ENCODE data around the gene CD34. TPM values are rescaled to one million over a fixed set of nuclear protein-coding genes. Genes with fewer than 3 reads are reported as not detected.
"Not testable (repeated sequence)": the region's sequence is repeated elsewhere in the genome, so short reads cannot be mapped to it uniquely, and the experiment has no call there.

The CD34 gene
- total RNA-seq, 1 donor from 2014 or later: 1.1 TPM

DNA sequence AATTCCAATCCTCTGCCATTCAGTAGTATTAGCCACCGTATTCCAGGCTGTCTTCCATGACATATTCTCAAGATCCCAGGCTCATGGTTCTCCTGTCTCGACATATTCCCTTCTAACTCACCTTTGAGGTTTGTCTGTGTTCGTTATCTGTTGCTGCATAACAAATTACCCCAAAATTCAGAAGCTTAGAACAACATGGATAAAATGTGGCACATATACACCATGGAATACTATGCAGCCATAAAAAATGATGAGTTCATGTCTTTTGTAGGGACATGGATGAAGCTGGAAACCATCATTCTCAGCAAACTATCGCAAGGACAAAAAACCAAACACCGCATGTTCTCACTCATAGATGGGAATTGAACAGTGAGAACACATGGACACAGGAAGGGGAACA is 33.0 kb downstream of the CD34 start:
- not testable (repeated sequence) for ATAC-seq; DNase-seq (ENCODE audit: low spot score)

DNA sequence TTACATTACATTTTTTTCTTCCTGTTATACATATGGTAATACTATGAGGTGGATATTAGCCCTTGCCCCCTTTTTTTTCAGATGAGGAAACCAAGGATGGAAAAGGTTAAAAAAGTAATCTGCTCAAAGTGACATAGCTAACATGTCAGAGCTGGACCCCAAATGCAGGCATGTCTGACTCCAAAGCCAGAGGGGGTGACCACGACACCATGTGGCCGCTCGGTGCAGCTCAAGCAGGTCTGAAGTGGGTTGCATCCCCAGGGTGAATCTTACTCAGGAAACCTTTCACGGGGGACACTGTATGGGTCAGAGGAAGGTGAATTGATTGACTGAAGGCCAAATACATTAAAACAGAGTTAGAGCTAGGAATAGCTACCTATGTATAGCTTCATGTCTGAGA is 34.8 kb downstream of the CD34 start:
- peak; percentile 33 for ATAC-seq
- no peak for DNase-seq (ENCODE audit: low spot score)

DNA sequence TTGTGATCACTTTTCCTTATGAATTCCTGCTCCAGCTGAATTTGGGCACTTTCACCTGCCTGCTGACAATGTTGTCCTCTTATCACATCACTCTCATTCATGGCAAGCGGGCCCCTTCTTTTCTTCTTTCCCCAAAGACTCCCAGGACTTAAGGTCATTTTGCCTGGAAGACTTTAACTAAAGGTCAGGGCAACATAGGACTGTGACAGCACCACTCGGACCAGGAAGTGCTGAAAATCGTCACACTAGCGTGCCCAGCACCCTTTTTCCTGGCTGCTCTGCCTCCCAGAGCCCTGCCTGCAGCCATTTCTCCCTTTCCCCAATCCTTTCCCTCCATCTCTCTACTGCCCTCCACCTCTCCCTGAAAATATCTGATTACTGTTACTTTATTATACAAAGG is 35.4 kb downstream of the CD34 start:
- ATAC-seq: no peak
- DNase-seq (ENCODE audit: low spot score): no peak

GRCh38 chr1:207873055-207873890 is 37.7 kb downstream of the CD34 start:
- DNase-seq (ENCODE audit: low spot score) (no peak), ATAC-seq (no peak)

- DNase-seq (ENCODE audit: low spot score) (no peak), ATAC-seq (no peak)
Measured at GRCh38 chr1:207872621-207873020, 38.3 kb downstream of the CD34 start.

GRCh38 chr1:207871117-207871649 is 39.7 kb downstream of the CD34 start:
- DNase-seq (ENCODE audit: low spot score) (no peak), ATAC-seq (no peak)

DNA sequence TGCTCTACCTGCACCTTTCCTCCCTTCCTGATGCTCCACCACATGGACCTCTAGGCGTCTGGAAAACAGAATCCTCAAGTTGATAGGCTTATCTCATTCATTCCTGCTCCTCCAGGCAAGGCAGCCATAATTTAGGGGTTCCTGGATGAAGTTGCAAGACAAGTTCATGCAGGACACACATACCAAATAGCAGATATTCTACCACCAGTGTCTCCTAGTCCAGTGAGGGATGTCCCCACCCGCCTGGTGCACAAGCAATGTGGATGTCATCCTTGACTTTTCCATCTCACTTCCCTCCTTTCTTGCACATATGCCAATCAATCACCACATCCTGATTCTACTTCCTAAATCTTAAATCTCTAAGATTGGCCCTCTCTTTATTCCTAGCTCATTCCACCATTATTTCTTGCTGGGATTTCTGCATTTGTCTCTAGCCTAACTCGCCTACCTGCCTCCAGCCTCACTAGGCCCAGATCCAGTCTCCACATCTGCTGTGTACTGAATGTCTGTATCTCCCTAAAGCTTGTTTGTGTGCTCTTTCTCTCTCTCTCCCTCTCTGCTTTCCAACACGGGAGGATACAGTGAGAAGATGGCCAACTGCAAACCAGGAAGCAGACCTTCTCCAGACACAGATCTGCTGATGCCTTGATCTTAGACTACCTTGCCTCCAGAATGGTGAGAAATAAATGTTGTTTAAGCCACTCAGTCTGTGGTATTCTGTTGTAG is 40.5 kb downstream of the CD34 start:
- no peak for DNase-seq (ENCODE audit: low spot score)
- ATAC-seq: no peak

- DNase-seq (ENCODE audit: low spot score) (no peak), ATAC-seq (no peak)
Measured at GRCh38 chr1:207869859-207870258, 41.1 kb downstream of the CD34 start.

DNA sequence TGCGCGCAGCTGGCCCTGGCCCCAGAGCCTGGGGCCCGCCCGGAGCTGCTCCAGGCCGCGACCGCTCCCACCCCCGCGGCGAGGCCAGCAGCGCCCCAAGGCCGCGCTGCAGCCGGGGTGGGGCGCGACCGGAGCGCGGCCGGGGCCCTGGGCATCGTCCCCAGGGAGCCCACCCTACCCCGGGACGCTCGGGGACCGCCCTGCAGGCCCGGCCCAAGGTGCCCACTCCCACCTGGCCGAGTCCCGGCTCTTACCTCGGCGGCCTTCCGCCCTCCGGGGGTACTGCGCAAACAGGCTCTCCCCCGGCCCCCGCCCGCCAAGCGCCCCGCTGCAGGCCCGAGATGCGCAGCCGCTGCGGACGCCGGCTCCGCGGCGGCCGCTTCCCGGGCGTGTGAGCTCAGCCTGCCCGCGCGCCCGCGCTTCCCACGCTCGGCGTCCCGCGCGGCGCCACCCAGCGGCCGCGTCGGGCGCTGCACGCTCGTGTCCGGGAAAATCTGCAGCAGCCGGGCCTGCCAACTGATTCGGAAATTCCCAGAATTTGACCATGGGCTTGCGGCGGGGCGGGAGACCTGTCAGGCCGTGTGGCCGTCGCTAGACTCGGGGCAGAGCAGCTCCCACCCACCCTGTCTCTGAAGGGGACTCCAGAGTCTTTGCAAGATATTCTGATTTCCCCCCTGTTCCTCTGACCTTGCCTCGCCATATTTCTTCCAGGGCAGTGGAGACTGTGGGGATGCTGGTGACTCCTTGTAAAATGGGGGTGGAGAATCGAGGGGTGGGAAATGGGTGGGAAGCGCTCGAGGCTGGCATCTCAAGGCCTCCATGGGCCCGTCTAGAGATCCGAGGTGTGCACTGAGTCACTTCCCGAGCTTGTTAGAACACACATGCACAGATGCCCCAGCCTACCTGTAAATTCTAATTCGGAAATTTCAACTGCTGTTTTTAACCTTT is 41.9 kb downstream of the CD34 start:
- ATAC-seq (peak; percentile 94), DNase-seq (ENCODE audit: low spot score) (peak; percentile 79)

GRCh38 chr1:207868251-207868773 is 42.6 kb downstream of the CD34 start:
- ATAC-seq (peak; percentile 22), DNase-seq (ENCODE audit: low spot score) (peak; percentile 61)

GRCh38 chr1:207867136-207868109 is 43.5 kb downstream of the CD34 start:
- DNase-seq (ENCODE audit: low spot score): peak; percentile 61
- peak; percentile 10 for ATAC-seq

DNA sequence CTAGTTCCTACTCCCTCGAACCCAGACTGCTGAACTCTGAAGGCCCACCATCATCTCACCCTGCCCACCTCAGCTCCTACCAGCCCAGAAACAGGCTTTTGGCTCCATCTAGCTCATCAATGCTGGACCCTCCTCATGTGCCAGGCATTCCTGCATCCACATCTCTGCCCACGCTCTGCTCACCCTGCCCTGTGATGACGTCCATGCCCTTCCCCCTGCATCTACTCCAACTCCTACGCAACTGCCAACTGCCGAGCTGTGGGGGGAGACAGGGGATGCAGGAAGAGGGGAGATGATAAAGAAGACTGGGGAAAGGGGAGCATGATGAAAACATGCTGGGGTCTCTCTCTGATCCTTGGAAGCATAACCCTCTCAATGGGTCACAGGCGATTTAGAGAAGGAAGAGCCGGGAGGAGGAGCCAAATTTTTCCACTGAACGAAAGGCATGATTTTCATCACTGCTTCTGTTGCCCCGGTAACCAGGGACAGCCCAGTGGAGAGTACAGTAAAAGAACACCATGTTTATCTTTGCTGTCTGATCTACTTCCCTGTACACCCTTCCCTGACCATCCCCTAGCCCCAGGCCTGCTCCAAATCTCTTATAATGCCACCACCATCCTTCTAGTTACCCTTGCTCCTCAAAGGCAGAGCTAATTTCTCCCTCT is 44.3 kb downstream of the CD34 start:
- peak; percentile 13 for ATAC-seq
- DNase-seq (ENCODE audit: low spot score): no peak

GRCh38 chr1:207863893-207864535 is 46.9 kb downstream of the CD34 start:
- DNase-seq (ENCODE audit: low spot score): no peak
- ATAC-seq: no peak

DNA sequence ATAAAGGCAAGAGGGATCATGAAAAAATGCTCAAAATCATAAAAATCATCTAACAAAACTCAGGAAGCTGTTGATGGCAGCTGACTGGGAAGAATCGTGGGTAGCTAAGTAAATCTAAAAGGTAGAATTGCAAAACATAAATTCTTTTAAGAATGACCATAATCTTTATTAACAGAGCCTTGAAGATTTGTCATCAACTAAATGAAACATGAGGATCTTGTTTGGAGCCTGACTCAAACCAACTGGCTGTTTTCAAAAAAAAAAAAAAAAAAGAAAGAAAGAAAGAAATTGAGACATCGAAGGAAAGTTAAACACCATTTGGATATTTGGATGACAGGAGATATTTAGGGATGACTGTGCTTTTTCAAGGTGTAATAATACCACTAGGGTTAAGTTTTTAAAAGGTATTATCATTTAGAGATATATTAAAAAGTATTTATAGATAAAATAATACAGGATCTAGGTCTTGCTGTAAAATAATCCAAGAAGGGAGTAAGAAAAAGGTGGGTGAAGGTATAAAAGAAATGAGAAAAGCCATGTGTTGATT is 48.6 kb downstream of the CD34 start:
- no peak for ATAC-seq
- no peak for DNase-seq (ENCODE audit: low spot score)

- no peak for ATAC-seq
- peak; percentile 34 for DNase-seq (ENCODE audit: low spot score)
Measured at GRCh38 chr1:207861442-207862177, 49.3 kb downstream of the CD34 start.

- ATAC-seq (no peak), DNase-seq (ENCODE audit: low spot score) (no peak)
Measured at GRCh38 chr1:207860531-207860930, 50.4 kb downstream of the CD34 start.

DNA sequence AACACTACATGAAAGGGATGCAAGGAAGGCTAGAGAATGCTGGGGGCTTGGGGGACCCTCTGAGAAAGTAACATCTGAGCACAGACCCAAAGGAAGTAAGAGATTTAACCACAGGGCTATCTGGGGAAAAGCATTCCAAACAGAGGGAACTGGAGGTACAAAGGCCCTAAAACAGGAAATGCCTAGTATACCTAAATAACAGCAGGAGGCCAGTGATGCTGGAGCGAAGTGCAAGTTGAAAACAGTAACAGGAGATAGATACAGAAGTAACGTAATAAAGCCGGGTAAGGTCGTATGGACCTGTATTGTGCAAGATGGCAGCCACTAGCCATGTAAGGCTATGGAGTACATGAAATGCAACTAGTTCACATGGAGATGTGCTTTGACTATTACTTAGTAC is 52.1 kb downstream of the CD34 start:
- ATAC-seq: no peak
- no peak for DNase-seq (ENCODE audit: low spot score)

Measured in left lobe of liver (tissue), 2 donors.